H1 (cell line): ENCODE data around the gene WDR74. TPM values are rescaled to one million over a fixed set of nuclear protein-coding genes. Genes with fewer than 3 reads are reported as not detected.

ENCODE experiments used
- CTCF ChIA-PET: fragments of 300-600 bp; sonication (Branson Sonifier 250); formaldehyde crosslinking; loops from one replicate; lab custom pipeline; 2021; ENCODE audit not compliant: partially characterized antibody; lab: Charles Lee
- POLR2A ChIA-PET: fragments of 300-600 bp; sonication (Branson Sonifier 250); formaldehyde crosslinking; loops from one replicate; lab custom pipeline; 2021; ENCODE audit warnings: inconsistent platforms; ENCODE audit not compliant: partially characterized antibody; lab: Charles Lee
- DNase-seq, 2 experiments: peaks; one replicate each; pipeline versions ENCODE4 v3.0.0 to v3.0.0-alpha.2; 2010 to 2022; ENCODE audit warnings: low spot score in 2 of 2, low read depth in 1 of 2, mixed read lengths in 1 of 2
- FAIRE-seq: peaks from 2 replicates; lab custom pipeline; 2011; peaks lifted over from hg19 to GRCh38; lab: Jason Lieb, UNC
- H2AFZ ChIP-seq: 2 replicates; pipeline ENCODE4 v1.8.1; 2012; ENCODE audit warnings: low read length, inconsistent platforms
- H2AK5ac ChIP-seq: 2 replicates; pipeline ENCODE4 v1.6.1; 2013; ENCODE audit warnings: low read depth, low read length
- H2BK120ac ChIP-seq: replicated peaks from 2 replicates; pipeline ENCODE3; 2013; ENCODE audit warnings: low read depth, low read length, inconsistent platforms
- H2BK12ac ChIP-seq: 2 replicates; pipeline ENCODE4 v1.6.1; 2013; ENCODE audit warnings: low read depth, low read length
- H2BK15ac ChIP-seq: 2 replicates; pipeline ENCODE4 v1.6.1; 2013; ENCODE audit warnings: low read length
- H2BK20ac ChIP-seq: 2 replicates; pipeline ENCODE4 v1.6.1; 2013; ENCODE audit warnings: low read length
- H2BK5ac ChIP-seq: 2 replicates; pipeline ENCODE4 v1.6.1; 2013; ENCODE audit warnings: low read depth, low read length
- H3K14ac ChIP-seq: 2 replicates; pipeline ENCODE4 v1.6.1; 2013; ENCODE audit warnings: inconsistent platforms; ENCODE audit not compliant: insufficient read length
- H3K18ac ChIP-seq: 2 replicates; pipeline ENCODE4 v1.6.1; 2013; ENCODE audit warnings: low read length; ENCODE audit errors: extremely low read depth
- H3K23ac ChIP-seq: 2 replicates; pipeline ENCODE4 v1.6.1; 2013; ENCODE audit warnings: inconsistent platforms; ENCODE audit not compliant: insufficient read length
- H3K23me2 ChIP-seq: 2 replicates; pipeline ENCODE4 v1.6.1; 2013; ENCODE audit warnings: low read depth, low read length
- H3K27ac ChIP-seq: 2 replicates; pipeline ENCODE4 v1.6.1; 2011; ENCODE audit warnings: low read depth, low read length, inconsistent platforms
- H3K27me3 ChIP-seq, 4 experiments: replicated peaks in 1 of 4; 1 replicate in 1 of 4; 2 replicates in 3 of 4; pipeline versions ENCODE4 v1.6.1 to v1.8.1; 2011 to 2013; ENCODE audit warnings: low read length in 3 of 4, mild to moderate bottlenecking in 3 of 4, inconsistent platforms in 2 of 4, mixed read lengths in 2 of 4, moderate library complexity in 1 of 4; ENCODE audit not compliant: control insufficient read depth in 3 of 4, insufficient read depth in 3 of 4; ENCODE audit errors: extremely low read depth in 1 of 4
- H3K36me3 ChIP-seq, 4 experiments: 2 replicates each; pipeline versions ENCODE4 v1.6.1 to v1.8.1; 2011 to 2013; ENCODE audit warnings: mild to moderate bottlenecking in 4 of 4, low read length in 3 of 4, moderate library complexity in 2 of 4, control low read depth in 1 of 4, inconsistent platforms in 1 of 4; ENCODE audit not compliant: insufficient read depth in 4 of 4, control insufficient read depth in 2 of 4
- H3K4ac ChIP-seq: replicated peaks from 2 replicates; pipeline ENCODE3; 2013; ENCODE audit warnings: low read length, low read depth, mixed read lengths, inconsistent platforms; ENCODE audit not compliant: insufficient read length
- H3K4me1 ChIP-seq, 4 experiments: replicated peaks in 1 of 4; 1 replicate in 1 of 4; 2 replicates in 3 of 4; pipeline versions ENCODE4 v1.6.1 to v1.8.1; 2011 to 2013; ENCODE audit warnings: low read length in 3 of 4, inconsistent platforms in 2 of 4, mixed read lengths in 1 of 4; ENCODE audit not compliant: insufficient read depth in 4 of 4, control insufficient read depth in 3 of 4
- H3K4me2 ChIP-seq, 2 experiments: 2 replicates each; pipeline versions ENCODE4 v1.6.1 to v1.8.1; 2011 to 2013; ENCODE audit warnings: low read depth in 2 of 2, low read length in 2 of 2, control low read depth in 1 of 2, inconsistent platforms in 1 of 2, mild to moderate bottlenecking in 1 of 2; ENCODE audit not compliant: insufficient read depth in 1 of 2
- H3K4me3 ChIP-seq, 4 experiments: fragments of 200-600, 300-600 bp in 1 of 4; sonication (generic), shearing (Covaris generic), sonication (Bioruptor Twin) in 1 of 4; 2 replicates each; pipeline versions ENCODE4 v1.5.1 to v1.8.1; 2011 to 2016; ENCODE audit warnings: low read length in 4 of 4, low read depth in 3 of 4, control low read depth in 2 of 4, inconsistent platforms in 2 of 4, mild to moderate bottlenecking in 2 of 4, mixed read lengths in 1 of 4, moderate library complexity in 1 of 4; ENCODE audit not compliant: insufficient read depth in 2 of 4; ENCODE audit errors: extremely low read depth in 1 of 4
- H3K56ac ChIP-seq: replicated peaks from 2 replicates; pipeline ENCODE3; 2013; ENCODE audit warnings: low read depth, mild to moderate bottlenecking, mixed read lengths, low read length, inconsistent platforms; ENCODE audit not compliant: insufficient read length
- H3K79me1 ChIP-seq: 2 replicates; pipeline ENCODE4 v1.6.1; 2013; ENCODE audit warnings: low read depth, low read length, control low read depth
- H3K79me2 ChIP-seq, 2 experiments: 2 replicates each; pipeline versions ENCODE4 v1.6.1 to v1.8.1; 2012 to 2013; ENCODE audit warnings: low read length in 2 of 2, mild to moderate bottlenecking in 2 of 2, inconsistent platforms in 1 of 2; ENCODE audit not compliant: insufficient read depth in 2 of 2, control insufficient read depth in 1 of 2
- H3K9ac ChIP-seq, 4 experiments: replicated peaks in 1 of 4; 1 replicate in 1 of 4; 2 replicates in 3 of 4; pipeline versions ENCODE4 v1.6.1 to v1.8.1; 2011 to 2013; ENCODE audit warnings: low read depth in 3 of 4, low read length in 3 of 4, control low read depth in 2 of 4, mild to moderate bottlenecking in 2 of 4, moderate library complexity in 2 of 4, inconsistent platforms in 1 of 4; ENCODE audit errors: extremely low read depth in 1 of 4
- H3K9me3 ChIP-seq, 2 experiments: 2 replicates each; pipeline versions ENCODE4 v1.6.1 to v1.8.1; 2012 to 2013; ENCODE audit warnings: mild to moderate bottlenecking in 2 of 2, moderate library complexity in 2 of 2, control low read depth in 1 of 2, inconsistent platforms in 1 of 2, low read depth in 1 of 2, low read length in 1 of 2, mixed read lengths in 1 of 2; ENCODE audit not compliant: insufficient read depth in 2 of 2
- H4K20me1 ChIP-seq, 2 experiments: replicated peaks in 1 of 2; 2 replicates each; pipeline versions ENCODE3 to v1.8.1; 2011 to 2013; ENCODE audit warnings: inconsistent platforms in 2 of 2, low read length in 2 of 2, mild to moderate bottlenecking in 1 of 2; ENCODE audit not compliant: insufficient read depth in 2 of 2, control insufficient read depth in 1 of 2
- H4K5ac ChIP-seq: 2 replicates; pipeline ENCODE4 v1.6.1; 2013; ENCODE audit warnings: low read length, low read depth, mixed read lengths, inconsistent platforms; ENCODE audit not compliant: insufficient read length
- H4K8ac ChIP-seq: 2 replicates; pipeline ENCODE4 v1.8.0; 2013; ENCODE audit warnings: mild to moderate bottlenecking, moderate library complexity, low read length, inconsistent platforms; ENCODE audit not compliant: insufficient read depth; ENCODE audit errors: extremely low read depth
- H4K91ac ChIP-seq: replicated peaks from 2 replicates; pipeline ENCODE3; 2013; ENCODE audit warnings: low read length, mixed read lengths, inconsistent platforms; ENCODE audit not compliant: insufficient read length
- FOSL1 ChIP-seq: IDR thresholded peaks from 2 replicates; pipeline ENCODE4 v1.6.1; 2011; ENCODE audit warnings: mild to moderate bottlenecking, low read depth, low read length, moderate library complexity; ENCODE audit not compliant: insufficient read depth
- POLR2A ChIP-seq, 2 experiments: IDR thresholded peaks; 1 replicate in 1 of 2; 2 replicates in 1 of 2; pipeline ENCODE4 v1.6.1; 2011; ENCODE audit warnings: low read depth in 2 of 2, low read length in 2 of 2, mild to moderate bottlenecking in 2 of 2; ENCODE audit errors: control extremely low read depth in 1 of 2
- POLR2AphosphoS5 ChIP-seq: IDR thresholded peaks from 2 replicates; pipeline ENCODE4 v1.6.1; 2011; ENCODE audit warnings: low read depth, low read length
- SP1 ChIP-seq: IDR thresholded peaks from 2 replicates; pipeline ENCODE4 v1.6.1; 2011; ENCODE audit warnings: low read depth, low read length
- SUZ12 ChIP-seq: fragments of 200-600 bp; sonication (generic); IDR thresholded peaks from 2 replicates; pipeline ENCODE4 v1.6.1; 2012; ENCODE audit warnings: mild to moderate bottlenecking, inconsistent platforms, low read length, moderate library complexity, mixed read lengths
- TAF7 ChIP-seq: optimal IDR thresholded peaks from 2 replicates; pipeline ENCODE3; 2011; ENCODE audit warnings: low read depth, mild to moderate bottlenecking, inconsistent platforms, low read length, moderate library complexity, borderline replicate concordance
- WGBS, 2 experiments: shearing (Covaris generic) in 1 of 2; methylation state at CpG; one replicate each; pipeline versions ENCODE4 v1.1.6 to v1.1.7; 2013 to 2015; ENCODE audit warnings: low lambda C conversion rate in 2 of 2, mixed read lengths in 2 of 2, inconsistent platforms in 1 of 2, low coverage in 1 of 2, missing lambda C conversion rate in 1 of 2; ENCODE audit not compliant: insufficient replicate concordance in 2 of 2, insufficient coverage in 1 of 2, insufficient read length in 1 of 2; ENCODE audit errors: extremely low coverage in 1 of 2, missing lambda C conversion rate in 1 of 2; 5-methylcytosine and 5-hydroxymethylcytosine counted together
- polyA plus RNA-seq, 7 experiments: library from polyadenylated mRNA; depleted of rRNA in 3 of 7; stranded (reverse) in 5 of 7; unstranded in 2 of 7; fragments of >200 nt in 5 of 7; fragments of 200-250 nt in 2 of 7; gene quantifications; 1 replicate in 5 of 7; 2 replicates in 1 of 7; 4 replicates in 1 of 7; pipeline versions ENCODE4 v1.2.1 to v1.2.3, GENCODE V29; 2011 to 2013; ENCODE audit warnings: missing spikeins in 2 of 7, mixed read lengths in 2 of 7
- total RNA-seq: library from RNA; stranded (reverse); fragmentation: NEBNext Ultra II Directional; extraction: Animal tissue kit (Norgen Biotek cat#: 25700); gene quantifications from 2 replicates; pipeline ENCODE4 v1.2.1, GENCODE V29; 2021

Gene WDR74
- total and polyA plus RNA-seq, 2 of the 8 experiments (the other 6 are each of a cell fraction or from before 2014, with no cell fraction given) = 93.6 to 97.0 TPM

DNA sequence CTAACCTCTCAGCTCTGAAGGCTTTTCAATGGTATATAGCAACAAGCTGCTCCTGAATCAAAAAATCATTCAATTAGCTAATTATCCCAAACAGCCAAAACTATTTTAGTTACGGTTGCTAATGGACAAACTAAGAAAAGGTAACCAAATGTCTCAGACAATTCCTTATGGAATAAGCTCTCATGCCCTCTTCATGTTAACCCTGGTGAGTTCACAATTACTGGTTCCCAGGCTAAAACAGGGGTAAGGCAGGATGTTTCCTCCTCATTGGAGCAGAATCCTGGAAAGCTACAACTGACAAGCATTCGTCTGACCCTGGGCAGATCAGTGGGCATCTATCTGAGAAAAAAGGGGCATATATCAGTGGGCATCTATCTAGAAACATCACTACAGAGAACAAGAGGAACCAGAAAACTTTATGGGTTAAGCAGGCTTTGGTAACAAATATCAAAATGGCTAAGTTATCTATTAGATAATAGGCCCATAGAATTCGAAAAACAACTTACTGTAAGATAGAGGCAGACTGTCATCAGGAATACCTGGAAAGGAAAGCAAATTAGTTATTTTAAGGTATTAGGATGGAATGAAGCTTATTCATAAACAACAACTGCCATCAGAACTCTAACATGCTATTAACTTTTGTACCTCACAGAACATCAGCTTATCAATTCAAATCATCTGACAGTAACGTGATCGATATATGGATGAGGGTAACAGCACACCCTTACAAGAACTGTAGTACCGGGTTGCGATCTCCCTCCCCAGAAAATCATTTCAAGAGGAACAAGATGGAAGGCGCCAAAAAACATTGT is 14.8 kb upstream of the WDR74 start:
- Histone ChIP-seq H4K5ac (no peak overlapping the region), H3K4me2 (peak overlapping the region; percentile 84 to 95), H3K4me3 (peak overlapping the region; percentile 74 to 100 (median 90)), H2AK5ac (no peak overlapping the region), H2AFZ (no peak overlapping the region), H3K27ac (peak overlapping the region; percentile 95), H3K9me3 (no peaks in the 10 kb centered on the region), H3K18ac (no peak overlapping the region), H3K56ac (no peak overlapping the region), H2BK20ac (no peak overlapping the region), H4K91ac (no peak overlapping the region), H3K14ac (no peak overlapping the region), H2BK120ac (no peak overlapping the region), H4K20me1 (peaks cover 4 to 28% of the 10 kb centered on the region in 2 experiments), H3K4me1 (peaks cover 4 to 6% (median 5%) of the 10 kb centered on the region in 4 experiments; a peak in 4 of 7 replicates), H3K23ac (no peak overlapping the region), H3K36me3 (peaks cover 32 to 40% (median 37%) of the 10 kb centered on the region in 4 experiments), H3K79me1 (peaks cover 5% of the 10 kb centered on the region; the same call in 1 of the 2 replicates), H3K4ac (no peak overlapping the region), H3K9ac (peak overlapping the region; percentile 99 to 100 (median 100)), H2BK12ac (no peak overlapping the region), H2BK15ac (no peak overlapping the region), H3K27me3 (no peaks in the 10 kb centered on the region), H4K8ac (no peak overlapping the region), H3K23me2 (peaks cover 15% of the 10 kb centered on the region), H3K79me2 (peaks cover 45 to 67% of the 10 kb centered on the region in 2 experiments), H2BK5ac (no peak overlapping the region)
- no peak for FAIRE-seq
- no peak for TF ChIP-seq SUZ12
- peak; percentile 66 for TF ChIP-seq TAF7
- TF ChIP-seq FOSL1 = no peak
- peak; percentile 54 to 88 for TF ChIP-seq POLR2A (IDR thresholded peaks at IDR 0.05; ENCODE audit: control extremely low read depth in 1 of 2, low read depth in 2 of 2, low read length in 2 of 2)
- 0 out of 2 replicates have a peak, but pooled peaks have one; percentile 1 for TF ChIP-seq SP1
- peak; percentile 43 for TF ChIP-seq POLR2AphosphoS5
- POLR2A ChIA-PET = interaction anchor here (0.6 to 20.0 kb wide), 33 partner anchors 11 to 1332 kb away, joined by 3 to 2104 read pairs (median 8); partner anchors contain the start of genes B3GAT3, BSCL2, C11orf98 and CHRM1
- CTCF ChIA-PET = interaction anchor here (0.5 to 1.5 kb wide), 10 partner anchors 10 to 503 kb away, joined by 3 to 5 read pairs (median 3); partner anchors contain the start of gene ZBTB3
- WGBS, 2 experiments = 10% methylated on average over 8 of the region's 8 CpGs; no CpG with 5 or more reads in 1 of the 2 experiments
- DNase-seq = no peak
